CD4-positive, alpha-beta T cell treated with Interleukin-4 for 1 hour (primary cell): ENCODE data around the gene AVPR2.

Experiments used
- DNase-seq, 2 donors: peaks; one replicate each; pipeline ENCODE4 v3.0.0-alpha.2; 2020 to 2022

AVPR2 gene

GRCh38 chrX:153934148-153934761 is 29.8 kb downstream of the AVPR2 start:
- no peak for DNase-seq

GRCh38 chrX:153934762-153935325 is 30.4 kb downstream of the AVPR2 start, which contains the start of gene NAA10:
Gene NAA10, minus strand, starts transcription at chrX:153935037. Its CDS starts 133 bp downstream, at chrX:153934904.
- DNase-seq: peak; percentile 62 to 70

DNA sequence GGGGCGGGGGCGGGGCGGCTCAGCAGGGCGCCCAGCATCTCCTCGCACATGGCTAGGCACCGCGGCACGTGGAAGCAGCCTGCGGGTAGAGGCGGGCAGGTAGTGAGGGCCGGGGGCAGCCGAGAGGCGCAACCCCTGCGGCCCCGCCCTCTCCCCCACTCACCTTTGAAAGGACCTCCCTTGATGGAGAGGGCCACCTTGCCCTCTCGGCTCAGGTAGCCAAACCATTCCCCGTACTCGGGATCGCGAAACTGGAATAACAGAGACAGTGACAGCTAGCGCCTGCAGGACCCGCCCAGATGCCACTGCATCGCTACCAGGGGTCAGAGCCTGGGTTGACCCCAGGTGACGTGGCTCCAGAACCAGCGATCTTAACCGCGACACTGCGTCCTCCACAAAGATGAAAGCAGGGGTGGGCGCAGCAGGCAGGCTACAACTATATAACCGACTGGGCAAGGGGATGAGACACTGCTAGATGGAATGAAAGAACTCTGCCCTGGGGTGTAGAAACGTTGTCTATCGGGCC is 30.9 kb downstream of the AVPR2 start:
- DNase-seq: no peak

DNA sequence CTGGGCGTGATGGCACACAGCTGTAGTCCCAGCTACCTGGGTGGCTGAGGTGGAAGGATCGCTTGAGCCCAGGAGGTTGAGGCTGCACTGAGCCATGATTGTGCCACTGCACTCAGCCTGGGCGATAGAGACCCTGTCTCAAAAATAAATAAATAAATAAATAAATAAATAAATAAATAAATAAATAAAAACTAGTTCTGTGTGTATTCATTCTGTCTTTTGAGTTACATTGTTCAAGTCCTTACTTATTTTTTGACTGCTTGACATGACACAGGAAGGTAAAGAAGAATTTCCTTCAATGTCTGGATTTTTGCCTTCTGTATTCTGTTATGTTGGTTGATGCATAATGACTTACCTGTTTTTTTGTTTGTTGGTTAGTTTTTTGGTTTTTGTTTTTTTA is 32.6 kb downstream of the AVPR2 start:
- no peak for DNase-seq

- no peak for DNase-seq
Observed at GRCh38 chrX:153938226-153938786, 33.8 kb downstream of the AVPR2 start.

GRCh38 chrX:153939573-153939972 is 35.1 kb downstream of the AVPR2 start:
- no peak for DNase-seq

DNA sequence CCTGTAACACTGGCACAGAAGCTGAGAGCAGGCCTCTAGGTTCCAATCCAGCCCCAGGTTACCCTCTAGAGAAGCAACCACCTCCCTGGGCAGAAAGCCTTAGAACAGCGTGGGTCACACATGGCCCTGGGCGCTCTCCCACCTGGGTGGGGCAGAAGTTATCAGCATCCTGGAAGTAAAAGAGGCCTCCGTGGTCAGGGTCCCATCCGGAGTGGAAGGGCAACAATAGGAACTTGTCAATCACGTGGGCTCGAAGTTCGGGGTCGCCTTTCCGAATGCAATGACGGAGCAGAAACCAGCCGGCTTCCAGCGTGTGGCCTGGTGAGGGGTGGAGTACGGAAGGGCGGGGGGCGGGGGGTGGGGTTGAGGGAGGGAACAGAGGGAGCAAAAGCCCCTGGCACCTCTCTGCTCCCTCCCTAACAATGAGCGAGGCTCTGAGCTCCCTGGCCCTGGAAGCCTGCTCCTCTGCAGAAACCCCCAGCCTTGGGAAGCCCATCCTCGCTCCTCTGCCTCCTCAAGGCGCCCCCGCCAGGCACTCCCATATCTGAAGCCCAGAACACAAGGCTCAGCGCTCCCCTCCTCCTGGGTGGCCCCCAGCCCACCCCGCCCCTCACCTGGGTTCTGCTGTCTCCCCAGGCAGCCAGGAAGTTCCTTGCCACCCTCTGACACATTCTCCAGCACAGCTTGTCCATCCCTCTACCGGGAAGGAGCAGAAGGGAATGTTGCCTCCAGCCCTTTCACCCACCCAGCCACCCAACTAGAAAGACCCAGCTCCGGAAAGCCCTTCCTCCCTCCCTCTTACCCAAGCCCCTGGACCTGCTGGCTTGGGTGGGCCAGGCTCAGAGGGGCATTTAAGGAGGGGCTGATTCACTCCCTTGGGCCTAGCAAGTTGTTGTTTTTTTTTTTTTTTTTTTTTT is 37.1 kb downstream of the AVPR2 start:
- DNase-seq: no peak

DNA sequence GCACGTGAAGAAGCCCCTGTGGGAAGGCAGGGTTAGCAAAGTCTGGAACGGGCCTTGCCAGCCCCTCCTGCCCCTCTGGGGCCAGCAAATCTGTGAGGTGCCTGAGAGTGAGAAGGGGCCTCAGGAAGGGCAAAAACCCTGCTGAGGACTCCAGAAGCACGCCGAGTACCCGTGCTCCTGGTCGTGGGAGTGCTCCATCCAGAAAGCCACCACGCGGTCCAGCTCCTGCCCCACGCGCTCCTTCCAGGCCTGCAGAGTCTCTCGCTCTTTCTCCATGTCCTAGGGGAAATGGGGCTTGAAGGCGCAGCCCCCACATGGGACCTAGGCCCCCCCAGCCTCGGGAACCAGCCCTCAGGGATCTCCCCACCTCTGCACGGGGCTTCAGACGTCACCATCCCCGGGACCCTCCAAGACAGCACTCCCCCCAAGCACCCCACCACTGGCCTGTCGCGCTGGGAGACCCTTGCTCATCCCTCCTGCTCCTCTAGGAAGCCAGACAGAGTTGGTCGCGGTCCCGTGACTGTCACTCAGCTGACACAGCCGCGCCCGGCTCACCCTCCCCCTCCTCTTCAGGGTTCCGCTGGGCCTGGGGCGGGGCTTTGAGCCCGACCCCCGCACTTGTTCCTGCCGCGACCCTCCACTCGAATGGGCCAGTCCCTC is 39.8 kb downstream of the AVPR2 start, which contains the start of gene RENBP:
Gene RENBP, minus strand, starts transcription at position 504 of the 660 bp plus-strand sequence. Its CDS starts 33 bp downstream, at position 471.
- DNase-seq: peak; percentile 40 to 58

GRCh38 chrX:153944800-153945150 is 40.3 kb downstream of the AVPR2 start:
- DNase-seq: no peak

DNA sequence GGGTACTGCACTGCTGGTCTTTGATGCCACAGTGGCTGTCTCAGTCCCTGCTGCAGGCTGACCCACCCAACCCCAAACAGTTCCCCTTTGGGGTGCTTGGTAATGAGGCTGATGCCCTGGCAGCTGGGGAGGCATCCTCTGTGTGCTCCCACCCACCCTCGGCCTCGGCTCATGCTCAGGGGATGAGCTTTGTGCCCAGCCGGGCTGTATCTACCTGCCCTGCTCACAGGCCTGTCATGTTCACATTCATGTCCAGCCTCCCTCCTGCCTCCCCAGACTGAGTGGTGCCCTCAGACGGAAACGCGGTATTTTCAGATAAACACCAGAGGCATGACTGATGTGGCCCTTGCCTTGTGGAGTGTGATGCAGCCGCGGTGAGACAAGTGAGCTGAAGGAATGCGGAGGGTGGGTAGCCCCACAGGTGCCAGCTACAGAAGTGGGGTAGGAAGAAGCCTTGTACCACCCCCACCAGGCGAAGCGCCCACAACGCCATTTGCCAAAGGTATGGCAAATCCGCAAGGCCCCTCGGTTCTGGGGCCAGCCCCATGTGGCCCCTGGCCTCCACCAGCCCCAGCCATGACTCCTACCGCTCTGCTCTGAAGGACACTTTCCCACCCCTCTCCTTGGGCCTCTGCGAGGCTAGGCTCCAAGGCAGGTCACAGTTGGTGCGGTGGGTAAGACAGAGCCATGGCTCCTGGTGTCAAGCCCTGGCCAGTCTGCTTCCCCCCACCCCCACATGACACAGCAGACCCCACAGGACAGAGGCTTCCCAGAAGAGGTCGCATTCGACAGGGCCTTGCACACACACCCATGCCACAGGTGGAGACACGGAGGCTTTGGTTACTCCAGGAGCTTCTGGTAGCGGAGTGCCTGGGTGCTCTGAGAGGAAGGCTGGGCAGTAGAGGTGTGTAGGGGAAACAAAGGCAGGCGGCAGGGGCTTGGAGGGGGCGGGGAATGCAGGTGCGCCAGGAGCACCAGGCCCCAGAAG is 41.8 kb downstream of the AVPR2 start:
- no peak for DNase-seq

- peak; percentile 83 to 84 for DNase-seq
Observed at GRCh38 chrX:153947009-153947769, 42.7 kb downstream of the AVPR2 start.

GRCh38 chrX:153948002-153948466 is 43.6 kb downstream of the AVPR2 start:
- DNase-seq: no peak

DNA sequence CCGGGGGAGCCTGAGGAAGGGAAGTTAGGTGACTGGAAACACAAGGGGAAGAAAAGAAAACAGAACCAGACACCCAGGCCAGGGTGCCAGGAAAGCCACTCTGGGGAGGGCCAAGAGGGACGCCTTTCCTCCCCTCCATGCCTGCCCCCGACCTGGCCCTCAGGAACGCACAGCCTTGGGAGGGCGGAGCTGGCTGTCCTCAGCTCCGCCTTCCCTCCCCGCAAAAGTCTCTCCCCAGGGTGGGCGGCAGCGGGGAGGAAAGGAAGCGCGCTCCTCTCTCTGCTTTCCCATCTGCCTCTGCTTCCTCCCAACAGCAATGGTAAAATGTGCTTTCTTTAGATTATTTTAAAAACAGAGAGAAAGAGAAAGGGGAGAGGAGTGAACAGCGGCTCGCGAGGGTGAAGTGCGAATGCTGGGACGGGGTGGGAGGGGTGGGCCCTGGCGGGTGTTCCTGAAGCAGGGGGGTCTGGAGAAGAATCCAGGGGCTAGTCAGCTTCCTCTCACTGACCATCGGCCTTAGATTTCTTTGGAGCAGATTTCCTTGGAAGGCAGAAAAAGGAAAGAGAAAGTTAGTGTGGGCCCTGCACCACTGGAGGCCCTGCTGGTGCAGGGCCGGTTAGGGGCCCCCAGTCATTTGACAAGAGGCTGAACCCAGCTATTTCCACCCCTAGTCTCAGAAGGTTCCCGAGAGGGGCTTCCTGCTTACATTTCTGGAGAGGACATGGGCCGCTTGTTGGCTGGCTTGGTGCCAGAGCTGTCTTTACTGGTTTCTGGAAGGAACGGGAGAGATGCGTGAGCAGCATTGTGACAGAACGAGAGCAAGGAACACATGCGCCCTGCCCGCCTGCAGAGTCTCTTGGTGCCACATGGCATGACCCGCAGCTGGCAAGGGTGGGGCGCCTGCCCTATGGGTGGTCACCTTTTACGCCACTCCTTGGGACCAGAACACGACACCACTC is 44.7 kb downstream of the AVPR2 start:
- DNase-seq: no peak

GRCh38 chrX:153950127-153950526 is 45.7 kb downstream of the AVPR2 start:
- DNase-seq: no peak

DNA sequence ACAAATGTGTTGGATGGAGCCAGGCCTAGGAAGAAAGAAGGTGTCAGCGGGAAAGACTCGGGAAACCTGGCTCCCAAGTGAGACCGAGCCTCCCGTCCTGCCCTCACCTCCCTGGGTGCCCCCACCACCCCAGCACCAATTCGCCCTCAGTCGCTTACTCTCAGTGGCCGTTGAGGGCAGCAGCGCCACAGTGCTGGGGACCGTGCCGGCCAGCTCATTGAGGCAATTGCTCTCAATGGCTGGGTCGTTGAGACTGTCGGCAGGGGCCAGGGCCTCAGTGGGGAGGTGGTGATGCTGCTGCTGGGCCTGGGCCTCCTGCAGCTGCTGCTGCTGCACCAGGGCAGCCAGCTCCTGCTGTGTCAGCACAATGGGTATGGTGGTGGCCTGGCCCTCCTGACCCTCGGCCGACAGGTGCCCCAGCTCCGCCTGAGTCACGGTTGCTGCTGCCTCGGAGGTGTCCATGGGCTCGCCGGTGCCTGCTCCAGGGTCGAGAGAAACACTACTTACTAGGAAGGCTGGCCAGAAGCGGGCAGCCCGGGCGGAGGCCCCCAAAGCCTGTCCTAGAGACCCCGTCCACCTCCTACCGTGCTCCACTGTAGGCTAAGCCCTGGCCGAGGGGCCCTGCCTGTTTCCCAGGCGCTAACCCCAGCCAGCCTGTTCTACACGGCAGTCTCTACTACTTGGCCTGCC is 47.4 kb downstream of the AVPR2 start:
- no peak for DNase-seq

DNA sequence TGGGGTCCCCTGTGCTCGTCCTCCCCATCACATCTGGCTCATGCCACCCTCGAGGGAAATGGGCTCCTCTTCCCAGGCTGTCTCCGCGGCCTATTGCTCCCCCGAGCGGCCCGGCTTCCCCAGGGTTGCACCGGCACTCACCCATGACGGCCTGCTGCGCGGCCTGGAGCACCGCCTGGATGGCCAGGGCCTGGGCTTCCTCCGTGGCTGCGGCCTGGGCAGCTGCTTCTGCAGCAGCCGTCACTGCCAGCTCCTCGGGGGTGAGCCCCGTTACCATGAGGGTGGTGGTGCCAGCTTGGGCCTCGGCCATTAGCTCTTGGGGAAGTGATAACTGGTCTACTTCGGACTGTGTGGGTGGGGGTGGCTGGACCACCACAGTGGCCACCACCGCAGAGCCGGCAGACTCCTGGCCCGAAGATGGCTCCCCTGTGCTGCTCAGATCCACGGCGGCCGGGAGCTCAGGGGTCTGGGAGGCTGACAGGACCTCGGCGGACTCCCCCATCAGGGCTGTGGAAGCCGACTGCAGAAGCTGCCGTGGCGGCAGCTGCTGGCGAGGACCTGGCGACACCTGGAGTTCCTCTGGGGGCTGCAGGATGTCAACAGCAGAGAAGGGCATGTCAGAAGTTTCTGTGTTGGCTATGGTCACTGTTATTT is 48.0 kb downstream of the AVPR2 start:
- no peak for DNase-seq

GRCh38 chrX:153953342-153953830 is 48.9 kb downstream of the AVPR2 start:
- peak; percentile 77 to 80 for DNase-seq
